ENCODE results near the gene MCC. TPM values are rescaled to one million over a fixed set of nuclear protein-coding genes. Genes with fewer than 3 reads are reported as not detected.

Gene MCC
- total RNA-seq, 2 experiments from 2014 or later = 2.9 to 3.3 TPM

DNA sequence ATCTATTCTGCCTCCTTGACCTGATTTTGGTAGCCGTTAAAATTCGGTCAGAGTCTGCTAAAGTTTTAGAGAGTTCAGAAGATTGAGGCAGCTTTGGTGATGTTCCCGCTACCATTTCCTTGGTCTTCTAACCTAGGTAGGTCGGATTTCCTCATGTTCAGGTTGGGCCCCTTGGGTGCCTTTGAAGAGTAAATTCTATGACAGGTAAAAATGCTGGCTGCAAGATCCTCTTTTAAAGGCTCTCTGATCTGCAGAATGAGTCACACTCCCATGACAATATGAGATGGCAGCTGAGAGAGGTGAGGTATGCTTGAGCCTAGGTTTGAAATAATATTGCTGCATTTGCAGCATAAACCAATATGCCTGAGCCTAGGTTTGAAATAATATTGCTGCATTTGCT is 252.4 kb downstream of the MCC start:
- ChIA-PET CTCF (no interaction called here), POLR2A (no interaction called here)
- H3K36me3 Mint-ChIP-seq (ENCODE audit: low read depth) = no peaks in the 10 kb centered on the region
- H3K4me1 Mint-ChIP-seq = no peaks in the 10 kb centered on the region
- H3K27ac Mint-ChIP-seq = no peak overlapping the region
- DNase-seq = no peak
- peaks cover 20% of the 10 kb centered on the region for H3K27me3 Mint-ChIP-seq
- no peaks in the 10 kb centered on the region for H3K9me3 Mint-ChIP-seq
- no peak overlapping the region for H3K4me3 Mint-ChIP-seq

- H3K27me3 Mint-ChIP-seq = peaks cover 24% of the 10 kb centered on the region
- DNase-seq = no peak
- no peaks in the 10 kb centered on the region for H3K4me1 Mint-ChIP-seq
- H3K9me3 Mint-ChIP-seq = no peaks in the 10 kb centered on the region
- no peaks in the 10 kb centered on the region for H3K36me3 Mint-ChIP-seq (ENCODE audit: low read depth)
- H3K27ac Mint-ChIP-seq = no peak overlapping the region
- POLR2A ChIA-PET = no interaction called here
- CTCF ChIA-PET = no interaction called here
- no peak overlapping the region for H3K4me3 Mint-ChIP-seq
These were observed 253.7 kb downstream of the MCC start for GRCh38 chr5:113234546-113234945.

- no peak overlapping the region for H3K4me3 Mint-ChIP-seq
- H3K4me1 Mint-ChIP-seq = no peaks in the 10 kb centered on the region
- no peak overlapping the region for H3K27ac Mint-ChIP-seq
- peaks cover 24% of the 10 kb centered on the region for H3K27me3 Mint-ChIP-seq
- no peaks in the 10 kb centered on the region for H3K9me3 Mint-ChIP-seq
- no peak for DNase-seq
- POLR2A ChIA-PET = no interaction called here
- CTCF ChIA-PET = no interaction called here
- H3K36me3 Mint-ChIP-seq (ENCODE audit: low read depth) = no peaks in the 10 kb centered on the region
These were observed 254.6 kb downstream of the MCC start for GRCh38 chr5:113233606-113234005.

- H3K27me3 Mint-ChIP-seq = peaks cover 21% of the 10 kb centered on the region
- ChIA-PET CTCF (no interaction called here), POLR2A (no interaction called here)
- H3K27ac Mint-ChIP-seq = no peak overlapping the region
- H3K4me3 Mint-ChIP-seq = no peak overlapping the region
- DNase-seq = no peak
- H3K4me1 Mint-ChIP-seq = no peaks in the 10 kb centered on the region
- H3K9me3 Mint-ChIP-seq = no peaks in the 10 kb centered on the region
- no peaks in the 10 kb centered on the region for H3K36me3 Mint-ChIP-seq (ENCODE audit: low read depth)
These were observed 255.6 kb downstream of the MCC start for GRCh38 chr5:113232667-113233066.

DNA sequence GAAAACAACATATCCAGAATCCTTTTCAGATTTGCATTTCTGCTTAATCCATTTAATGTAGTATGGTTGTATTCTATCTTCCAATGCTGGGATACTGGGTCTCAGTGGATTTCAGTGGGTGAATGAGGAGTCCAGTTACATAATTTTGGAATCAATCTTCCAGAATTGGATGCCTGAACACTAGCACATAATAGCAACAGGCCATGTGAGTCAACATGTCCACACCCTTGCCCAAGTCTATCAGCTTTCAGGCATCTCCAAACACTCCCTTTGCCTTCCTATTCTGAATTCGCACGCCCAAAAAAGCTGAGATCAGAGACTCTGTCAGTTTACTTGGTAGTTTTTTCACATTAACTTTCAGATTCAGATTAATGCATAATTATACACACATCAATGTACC is 256.0 kb downstream of the MCC start:
- ChIA-PET POLR2A (no interaction called here), CTCF (no interaction called here)
- Mint-ChIP-seq H3K4me3 (no peak overlapping the region), H3K36me3 (ENCODE audit: low read depth) (no peaks in the 10 kb centered on the region), H3K9me3 (no peaks in the 10 kb centered on the region), H3K27ac (no peak overlapping the region), H3K27me3 (peaks cover 19% of the 10 kb centered on the region), H3K4me1 (no peaks in the 10 kb centered on the region)
- no peak for DNase-seq

DNA sequence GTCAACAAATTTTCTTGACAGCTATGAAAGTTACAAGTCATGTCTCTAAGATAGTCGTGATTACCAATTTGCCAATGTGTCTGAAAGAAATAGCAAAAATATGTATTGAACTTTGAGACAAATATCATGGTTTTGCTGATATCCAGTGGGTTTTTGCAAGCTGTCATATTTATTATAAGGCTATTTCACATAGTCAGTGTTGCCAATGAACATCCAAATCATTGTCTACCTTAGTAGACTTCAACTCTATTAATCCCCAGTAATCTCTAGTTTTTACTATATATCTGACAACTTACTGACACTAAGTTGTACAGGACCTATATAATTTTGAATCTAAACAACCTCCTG is 256.6 kb downstream of the MCC start:
- no peaks in the 10 kb centered on the region for H3K4me1 Mint-ChIP-seq
- DNase-seq = no peak
- no peak overlapping the region for H3K4me3 Mint-ChIP-seq
- H3K27ac Mint-ChIP-seq = no peak overlapping the region
- ChIA-PET CTCF (no interaction called here), POLR2A (no interaction called here)
- H3K9me3 Mint-ChIP-seq = no peaks in the 10 kb centered on the region
- H3K27me3 Mint-ChIP-seq = peaks cover 19% of the 10 kb centered on the region
- H3K36me3 Mint-ChIP-seq (ENCODE audit: low read depth) = no peaks in the 10 kb centered on the region

DNA sequence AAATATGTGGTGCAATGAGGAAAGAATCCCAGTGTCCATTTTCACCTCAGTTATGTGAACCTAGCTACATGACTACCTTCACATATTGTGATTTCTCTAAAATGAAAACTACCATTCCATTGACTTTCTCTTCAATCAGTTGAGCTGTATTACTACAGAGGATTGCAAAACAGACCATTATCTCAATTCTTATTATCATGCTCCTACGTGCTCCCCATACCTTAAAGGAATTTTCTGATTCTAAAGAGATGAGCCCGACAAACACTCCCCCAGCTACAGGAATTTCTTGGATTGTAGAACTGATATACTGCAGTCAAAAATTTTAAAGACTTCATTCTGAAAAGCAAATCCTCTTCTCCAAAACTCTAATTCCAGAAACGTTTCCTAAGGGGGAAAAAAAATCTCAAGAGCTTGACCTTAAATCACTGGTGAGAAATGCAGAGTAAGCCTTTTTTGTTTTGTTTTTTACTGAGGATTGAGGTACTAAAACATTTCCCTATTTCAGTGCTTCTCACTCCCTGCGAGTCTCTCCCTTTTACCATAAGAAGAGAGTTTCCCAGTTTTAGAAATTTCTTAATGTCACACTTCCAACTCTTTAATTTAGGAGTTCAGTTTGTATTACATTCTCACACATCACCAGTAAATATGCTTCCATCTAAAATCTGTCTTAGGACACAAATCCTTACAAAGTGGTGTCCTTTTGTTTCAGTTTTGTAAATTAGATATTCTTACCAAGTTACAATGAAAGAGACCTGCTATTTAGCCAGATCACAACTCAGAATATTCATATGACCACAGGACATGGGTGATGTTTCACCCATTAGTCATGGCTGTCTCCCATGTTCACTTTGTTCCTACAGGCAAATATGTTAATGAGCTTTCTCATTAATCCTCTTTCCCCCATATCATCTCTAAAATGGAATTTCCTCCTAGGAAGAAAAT is 257.3 kb downstream of the MCC start:
- ChIA-PET CTCF (interaction anchor here (1.1 kb wide), 1 partner anchor 18 kb away, joined by 3 read pairs; no protein-coding TSS in a partner anchor), POLR2A (no interaction called here)
- H3K36me3 Mint-ChIP-seq (ENCODE audit: low read depth) = no peaks in the 10 kb centered on the region
- no peaks in the 10 kb centered on the region for H3K4me1 Mint-ChIP-seq
- peaks cover 16% of the 10 kb centered on the region for H3K27me3 Mint-ChIP-seq
- H3K4me3 Mint-ChIP-seq = no peak overlapping the region
- DNase-seq = no peak
- no peak overlapping the region for H3K27ac Mint-ChIP-seq
- H3K9me3 Mint-ChIP-seq = no peaks in the 10 kb centered on the region

DNA sequence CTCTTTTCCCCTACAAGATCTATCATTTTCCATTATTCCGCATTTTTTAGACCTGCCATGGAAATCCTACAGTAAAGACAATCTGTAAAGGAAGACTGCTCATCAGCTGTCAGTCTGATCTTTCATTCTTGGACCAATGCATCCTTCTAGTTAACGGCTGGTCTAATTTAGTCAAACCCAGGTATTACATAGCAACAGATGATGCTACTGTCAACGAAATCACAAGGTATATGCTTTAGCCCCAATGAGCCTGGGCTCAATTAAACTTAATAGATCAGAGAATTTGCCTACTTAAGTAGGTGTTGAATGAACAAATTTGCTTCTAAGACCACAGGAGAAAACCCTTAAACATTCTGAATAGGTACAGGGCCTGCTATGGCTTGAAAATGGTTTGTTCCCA is 260.5 kb downstream of the MCC start:
- H3K4me3 Mint-ChIP-seq = no peak overlapping the region

DNA sequence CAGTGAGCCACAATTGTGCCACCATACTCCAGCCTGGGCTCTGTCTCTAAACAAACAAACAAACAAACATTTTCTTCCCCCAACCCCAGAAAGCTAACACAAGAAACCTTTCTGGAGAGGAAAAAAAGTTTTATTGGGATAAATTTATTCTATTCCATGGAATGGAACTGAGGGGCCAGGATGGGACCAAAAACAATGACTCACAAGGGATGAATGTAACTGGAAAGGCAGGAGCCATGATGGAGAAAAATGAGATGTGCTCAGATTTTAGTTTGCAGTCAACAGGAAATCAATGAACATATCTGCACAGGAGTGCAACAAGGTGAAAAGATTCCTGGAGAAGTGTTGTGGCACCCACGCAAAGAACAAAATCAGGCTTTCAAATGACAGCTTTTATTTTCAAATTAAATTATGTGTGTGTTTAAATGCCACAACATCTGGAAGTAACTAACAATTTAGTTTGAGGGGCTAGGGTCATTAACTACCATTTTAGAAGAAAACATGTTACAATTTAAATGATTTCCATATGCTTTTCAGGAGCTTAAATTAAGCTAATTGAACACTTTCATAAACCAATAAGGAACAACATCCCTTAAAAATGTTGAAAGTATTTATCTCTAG is 262.0 kb downstream of the MCC start:
- H3K36me3 Mint-ChIP-seq (ENCODE audit: low read depth) = no peaks in the 10 kb centered on the region
- ChIA-PET POLR2A (interaction anchor here (0.6 kb wide), 1 partner anchor 53 kb away, joined by 3 read pairs; no protein-coding TSS in a partner anchor), CTCF (interaction anchor here (1.1 kb wide), 1 partner anchor 119 kb away, joined by 7 read pairs; no protein-coding TSS in a partner anchor)
- no peak overlapping the region for H3K4me3 Mint-ChIP-seq
- H3K27ac Mint-ChIP-seq = no peak overlapping the region
- no peak for DNase-seq
- H3K9me3 Mint-ChIP-seq = no peaks in the 10 kb centered on the region
- H3K27me3 Mint-ChIP-seq = peaks cover 6% of the 10 kb centered on the region
- no peaks in the 10 kb centered on the region for H3K4me1 Mint-ChIP-seq

More for the DNA sequence above, 260.5 kb downstream of the MCC start:
- Mint-ChIP-seq H3K27ac (no peak overlapping the region), H3K4me1 (no peaks in the 10 kb centered on the region), H3K36me3 (ENCODE audit: low read depth) (no peaks in the 10 kb centered on the region), H3K27me3 (peaks cover 11% of the 10 kb centered on the region), H3K9me3 (no peaks in the 10 kb centered on the region)
- ChIA-PET CTCF (no interaction called here), POLR2A (no interaction called here)
- DNase-seq = no peak

GRCh38 chr5:113225259-113225658 is 263.0 kb downstream of the MCC start:
- Mint-ChIP-seq H3K4me3 (no peak overlapping the region), H3K27me3 (peaks cover 2% of the 10 kb centered on the region), H3K27ac (no peak overlapping the region), H3K36me3 (ENCODE audit: low read depth) (no peaks in the 10 kb centered on the region), H3K4me1 (no peaks in the 10 kb centered on the region), H3K9me3 (no peaks in the 10 kb centered on the region)
- POLR2A ChIA-PET = no interaction called here
- CTCF ChIA-PET = interaction anchor here (1.1 kb wide), 1 partner anchor 119 kb away, joined by 7 read pairs; no protein-coding TSS in a partner anchor
- no peak for DNase-seq

GRCh38 chr5:113224605-113225065 is 263.6 kb downstream of the MCC start:
- ChIA-PET POLR2A (no interaction called here), CTCF (no interaction called here)
- Mint-ChIP-seq H3K27me3 (peaks cover 2% of the 10 kb centered on the region), H3K36me3 (ENCODE audit: low read depth) (no peaks in the 10 kb centered on the region), H3K4me1 (no peaks in the 10 kb centered on the region), H3K27ac (no peak overlapping the region), H3K9me3 (no peaks in the 10 kb centered on the region), H3K4me3 (no peak overlapping the region)
- DNase-seq = no peak

GRCh38 chr5:113223831-113224604 is 264.2 kb downstream of the MCC start:
- H3K4me3 Mint-ChIP-seq = no peak overlapping the region
- H3K9me3 Mint-ChIP-seq = no peaks in the 10 kb centered on the region
- ChIA-PET CTCF (no interaction called here), POLR2A (no interaction called here)
- H3K4me1 Mint-ChIP-seq = no peaks in the 10 kb centered on the region
- no peak overlapping the region for H3K27ac Mint-ChIP-seq
- peaks cover 2% of the 10 kb centered on the region for H3K27me3 Mint-ChIP-seq
- no peaks in the 10 kb centered on the region for H3K36me3 Mint-ChIP-seq (ENCODE audit: low read depth)
- DNase-seq = no peak

- DNase-seq = no peak
- no peak overlapping the region for H3K27ac Mint-ChIP-seq
- CTCF ChIA-PET = no interaction called here
- H3K4me1 Mint-ChIP-seq = no peaks in the 10 kb centered on the region
- POLR2A ChIA-PET = no interaction called here
- H3K9me3 Mint-ChIP-seq = no peaks in the 10 kb centered on the region
- H3K27me3 Mint-ChIP-seq = peaks cover 2% of the 10 kb centered on the region
- no peaks in the 10 kb centered on the region for H3K36me3 Mint-ChIP-seq (ENCODE audit: low read depth)
- no peak overlapping the region for H3K4me3 Mint-ChIP-seq
These were observed 264.9 kb downstream of the MCC start for GRCh38 chr5:113223315-113223714.

Data from activated CD4-positive, alpha-beta T cell treated with anti-CD3 and anti-CD28 coated beads, Interleukin-2, amount 10 ng/mL, durations not matched to agents 7 days and 5 days (primary cell).